Measurements from ENCODE around the gene RFXANK. TPM values are rescaled to one million over a fixed set of nuclear protein-coding genes. Genes with fewer than 3 reads are reported as not detected.

Gene RFXANK
- total RNA-seq, 4 donors from 2014 or later: 25.2 to 48.0 (median 32.1) TPM

- no peak overlapping the region for H3K4me3 ChIP-seq
- TF ChIP-seq, protein P1, sequence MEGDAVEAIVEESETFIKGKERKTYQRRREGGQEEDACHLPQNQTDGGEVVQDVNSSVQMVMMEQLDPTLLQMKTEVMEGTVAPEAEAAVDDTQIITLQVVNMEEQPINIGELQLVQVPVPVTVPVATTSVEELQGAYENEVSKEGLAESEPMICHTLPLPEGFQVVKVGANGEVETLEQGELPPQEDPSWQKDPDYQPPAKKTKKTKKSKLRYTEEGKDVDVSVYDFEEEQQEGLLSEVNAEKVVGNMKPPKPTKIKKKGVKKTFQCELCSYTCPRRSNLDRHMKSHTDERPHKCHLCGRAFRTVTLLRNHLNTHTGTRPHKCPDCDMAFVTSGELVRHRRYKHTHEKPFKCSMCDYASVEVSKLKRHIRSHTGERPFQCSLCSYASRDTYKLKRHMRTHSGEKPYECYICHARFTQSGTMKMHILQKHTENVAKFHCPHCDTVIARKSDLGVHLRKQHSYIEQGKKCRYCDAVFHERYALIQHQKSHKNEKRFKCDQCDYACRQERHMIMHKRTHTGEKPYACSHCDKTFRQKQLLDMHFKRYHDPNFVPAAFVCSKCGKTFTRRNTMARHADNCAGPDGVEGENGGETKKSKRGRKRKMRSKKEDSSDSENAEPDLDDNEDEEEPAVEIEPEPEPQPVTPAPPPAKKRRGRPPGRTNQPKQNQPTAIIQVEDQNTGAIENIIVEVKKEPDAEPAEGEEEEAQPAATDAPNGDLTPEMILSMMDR (IDR thresholded peaks at IDR 0.05): no peak
- TF ChIP-seq POLR2A (IDR thresholded peaks at IDR 0.05): no peak
- no peaks in the 10 kb centered on the region for H3K27me3 ChIP-seq
- intact Hi-C loops (cut with DNase I): no loop called here
- H3K9me3 ChIP-seq: no peaks in the 10 kb centered on the region
- no peak overlapping the region for H3K27ac ChIP-seq
- no peak for DNase-seq
- 85 to 93% methylated on average over 3 to 9 of the region's 17 CpGs for WGBS, 2 donors
- H3K4me1 ChIP-seq: no peaks in the 10 kb centered on the region
- H3K36me3 ChIP-seq: peaks cover 0 to 94% (median 10%) of the 10 kb centered on the region in 3 donors
These were observed 12.3 kb upstream of the RFXANK start for GRCh38 chr19:19179548-19180441.

DNA sequence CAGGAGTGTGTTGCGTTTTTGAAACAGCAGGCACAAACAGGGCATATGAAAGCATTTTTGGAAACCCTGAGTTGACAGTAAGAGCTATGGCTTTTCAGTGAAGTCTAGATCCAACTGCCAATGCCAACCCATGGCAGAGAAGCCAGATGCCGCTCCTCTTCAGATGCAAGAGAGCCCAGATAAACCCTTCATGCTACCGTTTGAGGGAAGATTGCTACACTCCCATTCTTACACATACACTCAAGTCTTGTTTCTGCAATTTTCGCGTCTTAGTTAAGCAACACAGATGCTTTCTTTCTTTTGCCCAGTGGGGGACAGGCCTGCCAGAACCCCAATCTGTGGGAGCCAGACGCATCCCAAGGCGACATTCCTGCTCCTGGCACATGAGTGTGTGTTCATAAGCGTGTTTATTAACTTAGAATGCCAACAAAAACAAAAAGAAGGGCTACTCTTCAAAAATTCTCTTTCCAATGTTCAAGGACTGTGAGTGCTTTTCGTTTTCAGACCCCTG is 10.5 kb upstream of the RFXANK start:
- Histone ChIP-seq H3K27ac (no peak overlapping the region), H3K27me3 (no peaks in the 10 kb centered on the region), H3K9me3 (no peaks in the 10 kb centered on the region), H3K36me3 (peaks cover 0 to 99% (median 10%) of the 10 kb centered on the region in 3 donors), H3K4me1 (no peaks in the 10 kb centered on the region), H3K4me3 (no peak overlapping the region)
- intact Hi-C loops (cut with DNase I): no loop called here
- WGBS, 2 donors: 84 to 92% methylated on average over 9 of the region's 9 CpGs
- TF ChIP-seq POLR2A (IDR thresholded peaks at IDR 0.05): no peak
- TF ChIP-seq, protein P1 (IDR thresholded peaks at IDR 0.05): no peak
- DNase-seq: no peak

- Histone ChIP-seq H3K4me3 (no peak overlapping the region), H3K9me3 (no peaks in the 10 kb centered on the region), H3K36me3 (peaks cover 0 to 62% (median 10%) of the 10 kb centered on the region in 3 donors), H3K27ac (no peak overlapping the region), H3K27me3 (no peaks in the 10 kb centered on the region), H3K4me1 (peaks cover 15 to 29% (median 21%) of the 10 kb centered on the region in 3 donors)
- intact Hi-C loops (cut with DNase I): no loop called here
- TF ChIP-seq POLR2A (IDR thresholded peaks at IDR 0.05): no peak
- TF ChIP-seq, protein P1 (IDR thresholded peaks at IDR 0.05): peak in 5 of 6 experiments; percentile 42 to 71 (median 44)
- DNase-seq: no peak
- 39 to 67% methylated on average over 1 to 4 of the region's 9 CpGs for WGBS, 2 donors
These were observed 6.0 kb upstream of the RFXANK start for GRCh38 chr19:19185853-19186740.

- H3K9me3 ChIP-seq: no peaks in the 10 kb centered on the region
- DNase-seq: no peak
- 90 to 96% methylated on average over 4 to 5 of the region's 14 CpGs for WGBS, 2 donors
- no peak overlapping the region for H3K27ac ChIP-seq
- peaks cover 0 to 55% (median 8%) of the 10 kb centered on the region in 3 donors for H3K36me3 ChIP-seq
- H3K4me3 ChIP-seq: no peak overlapping the region
- TF ChIP-seq POLR2A (IDR thresholded peaks at IDR 0.05): no peak
- TF ChIP-seq, protein P1 (IDR thresholded peaks at IDR 0.05): no peak
- H3K27me3 ChIP-seq: no peaks in the 10 kb centered on the region
- intact Hi-C loops (cut with DNase I): no loop called here
- H3K4me1 ChIP-seq: peaks cover 18 to 34% (median 24%) of the 10 kb centered on the region in 3 donors
These were observed 5.3 kb upstream of the RFXANK start for GRCh38 chr19:19186742-19187141.
